Activated CD4-positive, alpha-beta T cell treated with anti-CD3 and anti-CD28 coated beads for 1 hour (primary cell): ENCODE results near the gene PAX2.

Experiments
- DNase-seq: peaks from one replicate; pipeline ENCODE4 v3.0.0-alpha.2; 2020

The PAX2 gene

GRCh38 chr10:100864036-100864885 is 118.9 kb downstream of the PAX2 start:
- DNase-seq = no peak

- DNase-seq = no peak
These were observed 119.6 kb downstream of the PAX2 start for GRCh38 chr10:100864978-100865377.

- no peak for DNase-seq
These were observed 120.6 kb downstream of the PAX2 start for GRCh38 chr10:100866010-100866409.

GRCh38 chr10:100866575-100867098 is 121.3 kb downstream of the PAX2 start:
- DNase-seq = no peak

GRCh38 chr10:100867261-100867963 is 122.0 kb downstream of the PAX2 start:
- no peak for DNase-seq

- no peak for DNase-seq
These were observed 123.0 kb downstream of the PAX2 start for GRCh38 chr10:100868382-100868781.

GRCh38 chr10:100869399-100869798 is 124.0 kb downstream of the PAX2 start:
- DNase-seq = no peak

GRCh38 chr10:100872034-100872791 is 126.8 kb downstream of the PAX2 start:
- no peak for DNase-seq

GRCh38 chr10:100873146-100873826 is 127.9 kb downstream of the PAX2 start:
- DNase-seq = no peak

- DNase-seq = no peak
These were observed 128.5 kb downstream of the PAX2 start for GRCh38 chr10:100873827-100874326.

- DNase-seq = no peak
These were observed 129.5 kb downstream of the PAX2 start for GRCh38 chr10:100874702-100875483.

- DNase-seq = no peak
These were observed 130.2 kb downstream of the PAX2 start for GRCh38 chr10:100875484-100876166.

- no peak for DNase-seq
These were observed 131.4 kb downstream of the PAX2 start for GRCh38 chr10:100876585-100877460.

- DNase-seq = no peak
These were observed 132.1 kb downstream of the PAX2 start for GRCh38 chr10:100877461-100877850.

- no peak for DNase-seq
These were observed 133.0 kb downstream of the PAX2 start for GRCh38 chr10:100878291-100878910.
